ENCODE data around the gene RAB15.

The RAB15 gene

DNA sequence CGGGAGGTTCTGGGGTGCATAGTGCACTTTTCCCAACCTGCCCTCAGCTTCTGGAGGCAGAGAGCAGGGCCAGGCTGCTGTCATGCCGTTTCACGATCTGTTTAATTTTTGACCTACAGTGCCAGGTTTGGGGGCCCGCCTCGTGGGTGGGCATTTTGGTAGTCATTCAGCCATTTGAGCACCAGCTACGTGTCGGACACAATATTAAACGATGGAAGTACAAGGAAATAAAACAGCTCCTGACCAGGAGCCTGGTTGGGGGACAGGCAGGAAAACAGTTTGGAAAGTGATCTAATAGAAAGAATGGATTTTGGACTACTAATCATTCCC is 15.3 kb upstream of the RAB15 start:
- no peak for DNase-seq

DNA sequence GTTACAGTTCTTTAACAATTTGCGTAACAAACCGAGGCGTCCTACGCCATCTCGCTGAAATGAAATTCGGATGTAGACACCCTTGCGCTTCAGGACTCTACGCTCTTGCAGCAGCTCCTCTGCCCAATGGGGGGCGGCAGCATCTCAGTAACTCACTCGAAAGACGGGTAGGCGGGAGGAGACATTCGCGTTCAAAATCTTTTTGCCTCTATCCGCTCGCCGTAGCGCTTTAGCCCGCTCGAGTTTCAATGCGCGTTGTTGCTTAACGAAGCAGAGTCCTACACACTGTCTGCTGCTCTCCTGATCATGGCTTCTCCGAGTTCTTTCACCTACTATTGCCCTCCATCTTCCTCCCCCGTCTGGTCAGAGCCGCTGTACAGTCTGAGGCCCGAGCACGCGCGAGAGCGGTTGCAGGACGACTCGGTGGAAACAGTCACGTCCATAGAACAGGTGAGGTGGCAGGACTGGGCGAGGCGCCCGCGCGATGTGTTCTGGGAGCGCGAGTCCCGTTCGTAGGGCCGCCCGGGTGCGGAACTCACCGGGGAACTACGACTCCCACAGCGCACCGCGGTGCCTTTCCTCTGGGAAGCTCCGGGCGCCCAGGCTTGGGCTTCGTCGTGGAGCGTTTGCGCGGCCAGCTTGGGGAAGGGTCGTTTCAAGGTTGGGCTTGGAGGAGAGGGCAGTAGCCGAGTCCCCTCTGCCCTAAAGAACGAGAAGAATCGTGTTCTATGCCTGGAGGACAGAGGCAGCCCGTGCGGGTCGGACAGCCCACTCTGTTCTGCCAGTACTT is 14.7 kb upstream of the RAB15 start, which contains the start of gene FNTB:
Gene FNTB (plus strand): TSS at position 248 of the 790 bp plus-strand sequence. CDS start 59 bp downstream, at position 307.
- DNase-seq, result peak; percentile 83 to 92

DNA sequence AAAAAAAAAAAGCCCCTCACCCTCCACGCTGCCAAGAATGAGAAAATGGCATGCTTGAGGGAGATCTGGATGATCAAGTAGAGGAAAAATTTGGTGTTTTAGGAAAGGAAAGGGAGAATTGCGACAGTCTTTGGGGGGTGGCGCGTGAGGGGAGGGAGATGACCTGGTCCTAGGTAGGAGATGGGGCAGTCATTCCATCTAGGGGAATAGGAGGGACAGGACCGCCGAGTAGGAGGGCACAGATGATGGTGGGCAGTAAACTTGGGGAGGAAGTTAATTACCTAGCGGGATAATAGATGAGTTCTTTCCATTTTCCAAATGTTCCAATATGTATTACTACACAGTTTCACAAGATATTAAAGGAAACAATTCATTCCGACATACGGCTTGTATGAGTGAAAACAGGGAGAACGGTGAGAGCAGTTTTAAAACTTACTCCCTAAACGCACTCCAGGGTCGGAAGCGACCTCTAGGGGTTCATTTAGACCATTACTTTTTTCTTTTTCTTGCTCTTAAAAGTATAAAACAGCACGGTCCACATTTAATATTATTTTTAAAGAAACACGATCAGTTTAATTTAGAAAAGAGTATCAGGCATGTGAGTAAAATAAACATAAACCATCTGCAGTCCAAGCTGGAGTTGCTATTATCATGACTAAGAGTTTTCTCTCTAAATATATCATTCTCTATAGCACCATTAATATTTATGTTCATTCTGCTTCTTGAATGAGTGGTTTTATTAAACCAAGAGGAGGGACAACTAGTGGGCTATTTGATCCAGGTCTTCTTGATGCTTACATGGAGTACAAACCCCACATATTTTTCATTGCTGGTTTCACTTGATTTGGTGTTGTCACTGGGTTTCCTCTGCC is 11.5 kb upstream of the RAB15 start:
- peak in 1 of 2 experiments; percentile 10 for DNase-seq

DNA sequence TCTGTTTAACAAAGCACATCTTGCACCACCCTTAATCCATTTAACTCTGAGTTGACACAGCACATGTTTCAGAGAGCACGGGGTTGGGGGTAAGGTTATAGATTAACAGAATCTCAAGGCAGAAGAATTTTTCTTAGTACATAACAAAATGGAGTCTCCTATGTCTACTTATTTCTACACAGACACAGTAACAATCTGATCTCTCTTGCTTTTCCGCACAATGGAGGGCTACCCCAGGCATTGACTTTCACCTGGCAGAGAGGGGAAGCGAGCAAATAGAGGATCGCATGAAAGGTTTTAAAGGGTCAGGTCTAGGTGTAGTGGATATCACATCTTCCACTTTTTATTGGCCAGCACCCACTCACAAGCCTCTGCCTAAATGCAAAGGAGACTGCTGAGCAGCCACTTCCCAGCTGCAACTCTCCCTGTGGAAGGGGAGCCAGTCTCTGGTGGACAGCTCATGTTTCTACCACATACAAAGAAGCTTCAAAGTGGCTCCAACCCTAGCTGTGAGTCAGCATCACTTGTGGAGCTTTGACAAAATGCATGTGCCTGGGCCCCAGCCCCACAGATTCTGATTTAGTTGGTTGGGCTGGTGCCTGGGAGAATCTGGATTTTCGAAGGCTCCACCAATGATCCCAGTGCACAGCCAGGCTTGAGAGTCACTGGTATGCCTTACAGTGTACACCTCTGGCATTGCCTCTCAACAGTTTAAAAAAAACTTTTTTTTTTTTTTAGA is 7.4 kb upstream of the RAB15 start:
- no peak for DNase-seq

DNA sequence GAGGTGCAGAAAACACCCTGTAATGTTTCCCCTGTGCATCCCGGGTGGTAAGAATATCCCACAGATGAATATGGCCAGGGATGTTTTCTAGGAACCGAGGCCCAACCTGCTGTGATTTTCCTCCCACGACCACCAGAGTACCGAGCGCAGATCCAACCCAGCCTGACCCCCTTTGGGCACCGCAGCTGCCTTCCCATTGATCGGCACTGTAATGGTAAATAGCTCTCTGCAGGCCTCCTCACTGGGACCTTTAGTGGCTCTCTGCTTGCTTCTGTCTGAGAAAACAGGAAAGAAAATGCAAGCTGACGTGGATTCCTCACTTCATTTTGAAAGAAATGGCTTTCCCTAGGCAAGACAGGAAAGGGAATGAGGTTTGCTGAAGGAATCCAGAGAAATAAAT is 2.4 kb upstream of the RAB15 start:
- DNase-seq, result no peak

DNA sequence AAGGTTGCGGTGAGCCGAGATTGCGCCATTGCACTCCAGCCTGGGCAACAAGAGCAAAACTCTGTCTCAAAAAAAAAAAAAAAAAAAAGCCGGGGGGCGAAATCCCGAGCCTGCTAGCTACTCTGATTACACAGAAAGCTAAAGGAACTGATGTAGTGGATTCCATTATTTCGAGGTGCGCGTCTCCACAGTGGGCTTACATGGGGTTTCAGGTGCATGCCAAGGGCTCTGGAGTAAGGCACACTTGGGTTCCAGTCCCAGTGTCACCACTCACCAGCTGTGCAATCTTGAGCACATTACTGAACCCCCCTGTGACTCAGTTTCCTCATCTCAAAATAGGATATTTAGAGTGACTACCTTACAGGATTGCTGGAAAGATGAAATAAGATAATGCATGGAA is 1.7 kb upstream of the RAB15 start:
- DNase-seq, result no peak

DNA sequence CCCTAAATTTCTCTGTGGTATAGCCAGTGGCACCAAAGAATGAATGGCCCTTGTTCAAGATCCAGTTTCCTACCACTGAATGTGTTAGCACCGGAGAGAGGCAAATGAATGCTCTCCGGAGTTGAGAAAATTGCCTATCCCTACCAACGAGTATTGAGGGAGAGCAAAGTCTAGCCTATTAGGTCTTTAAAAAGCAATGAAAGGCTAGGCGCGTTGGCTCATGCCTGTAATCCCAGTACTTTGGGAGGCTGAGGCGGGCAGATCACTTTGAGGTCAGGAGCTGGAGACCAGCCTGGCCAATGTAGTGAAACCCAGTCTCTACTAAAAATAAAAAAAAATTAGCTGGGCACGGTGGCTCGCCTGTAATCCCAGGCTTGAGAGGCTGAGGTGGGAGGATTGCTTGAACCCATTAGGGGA is 898 bp upstream of the RAB15 start:
- no peak for DNase-seq

DNA sequence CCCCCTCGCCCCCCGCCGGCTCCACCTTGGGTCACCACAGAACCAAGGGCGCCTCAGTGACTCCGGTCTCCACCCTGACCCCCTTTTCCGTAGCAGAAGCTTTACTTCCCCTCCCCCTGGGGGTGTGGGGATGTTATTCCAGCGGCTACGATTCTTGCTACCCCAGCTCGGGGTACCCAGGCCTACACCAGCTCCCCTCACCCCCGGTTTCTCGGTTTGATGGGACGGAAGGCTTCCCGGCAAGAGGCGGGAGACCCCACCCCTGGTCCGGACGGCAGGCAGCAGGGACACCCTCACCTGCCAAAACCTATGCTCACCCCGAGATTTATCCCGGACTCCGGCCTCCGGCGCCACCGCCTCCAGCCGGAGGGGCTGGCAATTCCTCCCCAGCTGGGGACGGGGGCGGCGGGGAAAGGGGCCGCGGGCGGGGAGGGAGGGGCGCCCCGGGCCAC is 619 bp downstream of the RAB15 start:
- DNase-seq, result no peak

DNA sequence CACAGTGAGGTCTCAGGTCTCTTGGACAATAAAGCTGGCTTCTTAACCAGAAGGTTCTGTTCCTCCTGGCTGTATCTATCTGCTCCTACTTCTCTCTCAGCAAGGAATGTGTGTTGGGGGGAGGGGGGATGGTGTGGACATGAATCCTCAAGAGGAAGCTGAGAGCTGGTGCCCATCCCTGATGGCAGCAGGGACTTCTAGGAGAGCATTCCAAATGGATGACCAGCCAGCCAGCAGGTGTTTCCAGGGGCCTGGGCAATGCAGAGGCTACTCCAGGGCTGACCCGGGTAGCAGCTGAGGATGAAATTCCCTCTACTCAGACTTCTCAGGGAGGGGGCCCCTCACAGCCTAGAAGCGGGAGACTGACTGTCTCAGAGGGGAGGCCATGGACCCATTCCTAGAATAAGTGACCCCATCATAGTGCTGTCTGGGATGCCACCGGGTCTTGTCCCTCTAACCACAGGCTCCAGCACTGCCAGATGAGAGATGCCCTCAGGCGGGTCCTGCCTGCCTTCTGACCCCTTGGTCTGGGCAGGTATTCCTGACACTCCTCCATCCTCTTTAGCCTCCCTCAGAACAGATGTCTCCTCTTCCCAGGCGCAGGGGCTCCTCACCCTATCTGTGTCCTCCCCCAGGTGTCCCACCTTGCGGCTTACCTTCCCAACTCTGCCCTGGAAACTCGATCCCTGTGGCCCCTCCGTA is 1.2 kb downstream of the RAB15 start:
- DNase-seq, result no peak

DNA sequence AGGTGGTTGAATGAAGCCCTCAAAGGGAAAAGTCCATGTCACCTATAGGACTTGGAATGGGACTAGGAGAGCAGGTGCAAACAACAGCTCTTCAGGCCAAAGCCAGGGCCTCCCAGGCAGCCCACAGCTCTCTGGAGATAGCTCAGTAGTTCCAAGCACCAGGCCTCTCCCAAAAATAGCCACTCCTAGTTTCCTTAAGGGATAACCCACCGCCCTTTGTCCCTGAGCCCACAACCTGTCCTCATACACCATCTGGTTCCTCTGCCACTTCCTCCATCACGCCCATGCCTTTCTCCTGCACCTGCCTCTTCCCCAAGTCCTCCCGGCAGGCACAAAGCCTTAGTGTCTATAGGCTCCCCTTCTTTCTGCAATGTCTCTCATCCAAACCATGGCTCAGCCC is 2.1 kb downstream of the RAB15 start:
- DNase-seq, result no peak

DNA sequence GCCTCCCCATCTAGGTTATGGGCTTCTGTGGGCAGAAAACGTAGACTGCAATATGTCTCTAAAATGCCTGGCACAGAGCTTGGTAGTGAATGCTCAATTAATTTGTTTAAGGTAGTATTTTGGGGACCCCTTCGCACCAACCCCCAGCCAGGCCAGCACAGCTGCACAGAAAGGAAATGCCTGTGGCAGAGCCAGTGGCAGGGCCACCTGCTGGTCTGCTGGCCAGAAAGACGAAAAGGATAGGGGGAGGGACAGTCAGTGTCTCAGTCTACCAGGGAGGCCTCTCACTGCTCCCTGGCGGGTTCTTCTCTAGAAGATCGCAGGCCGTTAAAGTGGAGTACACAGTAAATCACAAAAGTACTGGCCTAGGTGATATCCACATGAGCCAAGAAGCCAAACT is 3.5 kb downstream of the RAB15 start:
- no peak for DNase-seq

DNA sequence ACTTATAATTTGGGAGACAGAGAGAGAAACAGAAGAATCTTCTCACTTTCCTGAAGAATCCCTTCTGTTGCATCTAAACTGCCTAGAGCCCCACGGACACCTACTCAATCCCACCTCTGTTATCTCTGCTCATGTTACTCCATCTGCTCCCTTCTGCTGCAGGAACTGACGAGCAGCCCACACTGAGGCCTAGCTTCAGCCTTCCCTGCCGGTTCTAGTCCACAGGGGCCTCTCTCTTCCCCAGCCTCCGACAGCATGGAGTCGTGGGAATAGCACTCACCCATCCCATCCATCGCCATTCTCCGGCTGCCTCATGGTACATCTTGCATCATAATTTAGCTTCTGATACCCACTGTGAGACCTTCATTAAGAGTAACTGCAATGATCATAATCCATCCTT is 4.0 kb downstream of the RAB15 start:
- DNase-seq, result no peak

DNA sequence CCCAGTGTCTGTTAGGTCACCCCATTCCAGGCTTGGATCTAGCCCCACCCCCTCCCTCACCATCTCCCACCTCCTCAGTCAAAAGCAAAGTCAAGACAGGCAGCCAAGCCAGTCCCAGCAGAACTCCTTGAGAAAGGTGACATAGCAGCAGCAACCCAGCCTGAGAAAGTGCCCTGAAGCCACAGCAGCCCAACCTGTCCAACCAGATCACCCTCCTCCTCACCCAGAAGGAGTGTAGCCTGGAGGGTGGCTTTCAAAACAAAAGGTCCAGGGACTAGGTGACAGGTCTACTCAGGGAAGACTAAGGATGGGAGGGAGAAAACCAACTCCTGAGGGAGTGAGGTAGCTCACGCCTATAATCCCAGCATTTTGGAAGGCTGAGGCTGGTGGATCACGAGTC is 5.2 kb downstream of the RAB15 start:
- no peak for DNase-seq

DNA sequence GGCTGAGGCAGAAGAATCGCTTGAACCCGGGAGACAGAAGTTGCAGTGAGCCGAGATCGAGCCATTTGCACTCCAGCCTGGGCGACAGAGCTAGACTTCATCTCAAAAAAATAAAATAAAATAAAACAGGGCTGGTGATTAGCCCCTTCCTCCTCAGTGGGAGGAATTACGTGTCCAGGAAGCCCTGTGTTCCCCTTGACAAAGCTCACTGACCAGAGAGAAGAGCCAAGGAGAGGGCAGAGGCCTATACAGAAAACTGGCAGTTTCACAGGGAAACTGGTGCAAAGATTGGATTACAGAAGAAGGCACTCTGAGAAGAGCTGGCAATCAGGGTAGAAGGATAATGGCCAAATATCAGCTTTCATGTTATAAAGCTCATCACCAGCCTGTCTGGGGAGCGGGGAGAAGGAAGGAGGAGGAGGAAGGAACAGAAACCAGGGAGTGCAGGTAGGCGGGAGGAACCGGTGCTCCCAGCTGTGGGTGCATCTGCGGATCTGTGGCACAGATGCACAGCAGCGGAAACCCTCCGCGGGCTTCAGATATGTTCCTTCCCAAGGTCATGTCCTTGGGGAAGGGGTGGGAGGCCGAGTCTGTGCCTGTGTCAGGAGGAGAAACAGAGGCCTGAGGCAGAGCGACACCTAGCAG is 6.7 kb downstream of the RAB15 start:
- DNase-seq, result no peak

DNA sequence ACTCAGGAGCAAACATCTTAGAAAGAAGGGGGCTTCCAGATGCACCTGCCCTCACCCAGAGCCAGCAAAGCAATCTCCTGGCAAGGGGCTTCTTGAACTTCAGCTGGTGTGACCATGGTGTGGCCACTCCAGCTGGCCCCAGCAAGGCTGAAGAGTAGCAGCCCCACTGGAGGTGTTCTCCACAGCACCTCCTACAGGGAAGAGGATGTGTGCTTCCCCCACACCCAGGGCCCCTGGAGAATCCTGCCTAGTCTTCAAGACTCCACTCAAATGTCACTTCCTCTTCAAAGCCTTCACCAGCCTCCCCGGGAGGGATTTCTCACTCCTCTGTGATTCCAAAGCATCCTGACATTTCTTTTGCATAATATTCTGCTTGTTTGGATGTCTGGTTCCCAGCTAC is 8.5 kb downstream of the RAB15 start:
- no peak for DNase-seq

DNA sequence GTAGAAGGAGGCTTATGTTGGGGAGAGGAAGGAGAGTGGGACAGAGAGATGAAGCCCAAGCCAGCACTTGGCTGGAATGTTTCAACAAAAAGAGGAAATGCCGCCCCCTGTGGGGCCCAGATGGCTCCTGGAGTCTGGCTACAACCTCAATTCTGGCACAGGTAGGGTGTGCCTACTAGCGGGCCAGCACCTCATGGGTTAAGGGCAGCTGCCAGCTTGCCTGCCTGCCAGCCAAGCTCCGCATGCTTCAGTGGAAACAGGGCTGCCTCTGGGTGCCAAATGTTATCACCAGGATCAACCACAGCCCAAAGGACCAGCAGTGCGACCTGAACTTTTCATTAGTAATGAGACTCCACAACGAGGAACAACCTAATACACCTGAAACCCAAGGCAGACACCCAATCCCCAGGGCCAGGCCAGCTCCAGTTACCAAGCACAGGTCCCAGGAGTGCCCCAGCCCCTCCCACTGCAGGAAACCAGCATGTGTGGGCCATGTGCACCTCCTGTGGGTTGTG is 11.3 kb downstream of the RAB15 start:
- DNase-seq, result no peak

DNA sequence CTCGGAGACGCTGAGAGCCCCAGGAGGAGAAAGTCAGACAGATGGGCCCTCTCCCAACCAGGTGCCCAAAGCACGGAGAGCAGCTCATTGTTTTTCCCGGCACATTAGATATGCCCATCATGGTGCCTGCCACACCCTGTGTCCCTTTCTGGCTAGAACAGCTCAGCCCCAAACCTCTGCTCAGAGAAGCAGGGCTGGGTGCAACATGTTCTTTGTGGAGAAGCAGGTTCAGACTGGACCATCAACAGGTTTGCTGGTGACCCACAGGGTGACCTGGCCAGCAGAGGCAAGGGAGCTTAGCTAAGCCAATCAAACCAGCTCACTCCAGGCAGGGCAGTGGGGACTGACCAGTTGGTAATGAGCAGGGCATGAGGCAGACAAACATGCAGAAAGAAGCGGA is 13.4 kb downstream of the RAB15 start:
- DNase-seq, result no peak

DNA sequence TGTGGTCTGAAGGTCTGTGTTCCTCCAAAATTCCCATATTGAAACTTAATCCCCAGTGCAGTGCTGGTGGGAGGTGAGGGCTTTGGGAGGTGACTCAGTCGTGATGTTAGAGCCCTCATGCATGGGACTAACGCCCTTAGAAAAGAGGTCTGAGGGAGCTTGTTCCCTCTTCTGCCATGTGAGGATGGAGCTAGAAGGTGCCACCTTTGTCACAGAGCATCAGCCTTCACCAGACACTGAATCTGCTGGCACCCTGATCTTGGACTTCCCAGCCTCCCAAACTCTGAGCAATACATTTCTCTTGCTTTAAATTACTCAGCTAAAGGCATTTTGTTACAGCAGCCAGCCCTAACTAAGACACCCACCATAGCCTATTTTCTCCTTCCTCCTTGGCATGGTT is 13.9 kb downstream of the RAB15 start:
- DNase-seq, result no peak

DNA sequence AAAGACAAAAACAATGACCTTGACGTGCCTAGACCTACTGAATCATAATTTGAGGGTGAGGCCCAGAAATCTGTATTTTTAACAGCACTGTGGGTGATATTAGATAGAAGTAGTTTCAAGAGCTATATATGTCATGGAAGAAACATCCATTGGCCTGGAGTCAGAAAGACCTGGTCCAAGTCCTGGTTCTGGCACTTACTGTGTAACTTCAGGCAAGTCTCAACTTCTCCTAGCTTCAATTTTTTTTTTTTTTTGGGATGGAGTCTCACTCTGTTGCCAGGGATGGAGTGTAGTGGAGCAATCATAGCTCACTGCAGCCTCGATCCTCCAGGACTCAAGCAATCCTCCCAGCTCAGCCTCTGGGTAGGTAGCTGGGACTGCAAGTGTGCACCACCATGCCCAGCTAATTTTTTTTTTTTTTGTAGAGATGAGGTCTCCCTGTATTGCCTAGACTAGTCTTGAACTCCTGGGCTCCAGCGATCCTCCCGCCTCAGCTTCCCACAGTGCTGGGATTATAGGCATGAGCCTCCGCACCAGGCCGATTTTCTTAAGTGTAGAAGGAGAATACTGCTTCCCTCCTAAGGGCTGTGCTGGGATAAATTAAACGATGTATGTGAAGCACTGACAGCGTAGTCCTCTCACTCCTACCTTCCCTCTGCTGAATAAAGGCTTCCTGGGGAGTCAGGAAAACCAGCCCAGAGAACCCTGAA is 15.3 kb downstream of the RAB15 start:
- DNase-seq, result no peak

DNA sequence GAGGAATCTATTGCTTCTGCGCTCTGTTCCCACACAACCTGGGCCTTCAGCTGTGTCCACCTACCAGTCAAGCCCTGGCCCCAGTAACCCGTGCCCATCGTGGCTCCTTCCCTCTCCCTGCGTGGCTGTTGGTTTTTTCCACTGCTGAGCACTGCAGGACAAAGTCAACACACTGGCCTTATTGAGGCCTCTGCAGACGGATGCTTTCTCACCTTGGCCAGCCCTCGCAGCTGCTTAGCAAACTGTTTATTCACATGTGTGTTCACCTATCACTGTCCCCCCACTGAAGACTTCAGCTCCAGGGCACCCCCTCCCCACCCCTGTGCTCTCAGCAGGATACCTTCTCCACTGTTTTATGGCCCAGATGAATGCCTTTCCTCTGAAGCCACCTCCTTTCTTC is 16.8 kb downstream of the RAB15 start:
- no peak for DNase-seq

DNA sequence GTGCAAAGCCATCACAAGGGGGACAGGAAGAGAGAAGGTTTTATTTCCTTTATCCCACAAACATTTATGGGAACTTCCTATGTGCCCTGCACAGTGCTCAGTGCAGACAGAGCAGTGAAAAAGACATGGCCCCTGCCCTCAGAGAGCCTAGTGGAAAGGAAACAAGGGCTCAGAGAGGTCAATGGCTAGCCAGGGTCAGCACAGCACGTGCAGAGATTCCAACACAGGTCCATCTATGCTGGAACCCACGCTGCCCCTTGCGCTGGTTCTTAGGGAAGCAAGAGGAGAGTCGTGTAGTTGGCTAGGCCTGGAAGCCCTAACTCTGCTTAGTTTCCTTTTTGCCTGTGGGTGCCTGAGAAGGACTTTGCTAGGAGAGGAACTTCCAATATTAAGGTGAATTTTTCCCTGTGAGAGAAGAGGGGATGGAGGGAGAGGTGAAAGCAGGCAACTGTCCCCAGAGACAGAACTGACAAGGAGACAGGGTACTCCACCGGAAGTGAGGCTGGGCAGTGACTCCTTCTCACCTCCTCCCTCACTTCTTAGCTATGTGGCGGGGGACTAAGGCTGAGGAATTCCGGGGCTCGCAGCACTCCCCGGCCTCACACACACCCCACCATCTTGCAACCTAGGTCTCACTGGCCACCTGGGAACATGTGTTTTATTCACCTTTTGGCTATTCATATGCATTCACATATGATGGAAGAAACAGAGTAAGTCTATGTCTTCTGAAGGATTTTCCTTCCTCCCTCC is 17.5 kb downstream of the RAB15 start:
- no peak for DNase-seq

Data from NCI-H1930 (cell line).